SIG-M5 treated with dmso at 0.1 percent for 504 hours (cell line): Measurements from ENCODE around the gene PAQR4.

ENCODE experiments used
- DNase-seq: peaks from one replicate; lab custom pipeline; 2025; ENCODE audit not compliant: unreplicated experiment; lab: John Stamatoyannopoulos, UW

The PAQR4 gene

GRCh38 chr16:2964475-2965336 lies 4.4 kb upstream of the PAQR4 start:
- peak; percentile 82 for DNase-seq

GRCh38 chr16:2966043-2966807 lies 2.9 kb upstream of the PAQR4 start:
- no peak for DNase-seq

GRCh38 chr16:2966808-2967191 lies 2.3 kb upstream of the PAQR4 start:
- no peak for DNase-seq

- DNase-seq, result no peak
These were observed 1.9 kb upstream of the PAQR4 start for GRCh38 chr16:2967211-2967631.

- no peak for DNase-seq
These were observed 1.4 kb upstream of the PAQR4 start for GRCh38 chr16:2967721-2968161.

GRCh38 chr16:2968368-2968737 lies 795 bp upstream of the PAQR4 start:
- no peak for DNase-seq

GRCh38 chr16:2969545-2970521 lies 685 bp downstream of the PAQR4 start:
- peak; percentile 81 for DNase-seq

- no peak for DNase-seq
These were observed 1.4 kb downstream of the PAQR4 start for GRCh38 chr16:2970563-2970962.

- DNase-seq, result no peak
These were observed 2.2 kb downstream of the PAQR4 start for GRCh38 chr16:2971134-2971984.

- no peak for DNase-seq
These were observed 3.0 kb downstream of the PAQR4 start for GRCh38 chr16:2971985-2972784.

- no peak for DNase-seq
These were observed 3.9 kb downstream of the PAQR4 start for GRCh38 chr16:2973093-2973492.

- no peak for DNase-seq
These were observed 4.6 kb downstream of the PAQR4 start for GRCh38 chr16:2973605-2974318.

- no peak for DNase-seq
These were observed 5.3 kb downstream of the PAQR4 start for GRCh38 chr16:2974319-2975056.

- no peak for DNase-seq
These were observed 6.1 kb downstream of the PAQR4 start for GRCh38 chr16:2975161-2975795.

GRCh38 chr16:2976201-2976600 lies 7.1 kb downstream of the PAQR4 start:
- no peak for DNase-seq

- DNase-seq, result no peak
These were observed 7.5 kb downstream of the PAQR4 start for GRCh38 chr16:2976673-2977072.

- no peak for DNase-seq
These were observed 8.3 kb downstream of the PAQR4 start for GRCh38 chr16:2977440-2977839.
